H1 (cell line): Measurements from ENCODE around the gene UNC93A. TPM values are rescaled to one million over a fixed set of nuclear protein-coding genes. Genes with fewer than 3 reads are reported as not detected.

ENCODE experiments used
- CEBPB ChIP-seq: IDR thresholded peaks from 2 replicates; pipeline ENCODE4 v1.6.1; 2012; ENCODE audit warnings: low read depth, low read length
- SP2 ChIP-seq: IDR thresholded peaks from 2 replicates; pipeline ENCODE4 v1.6.1; 2012; ENCODE audit warnings: mild to moderate bottlenecking, low read length, inconsistent platforms
- YY1 ChIP-seq: IDR thresholded peaks from 2 replicates; pipeline ENCODE4 v1.6.1; 2011; ENCODE audit warnings: low read depth, mild to moderate bottlenecking, low read length
- ZNF274 ChIP-seq: IDR thresholded peaks from 2 replicates; pipeline ENCODE4 v1.7.0; 2012; ENCODE audit warnings: low read length, borderline replicate concordance; ENCODE audit errors: extremely low read depth
- polyA plus RNA-seq, 7 experiments: library from polyadenylated mRNA; depleted of rRNA in 3 of 7; stranded (reverse) in 5 of 7; unstranded in 2 of 7; fragments of >200 nt in 5 of 7; fragments of 200-250 nt in 2 of 7; gene quantifications; 1 replicate in 5 of 7; 2 replicates in 1 of 7; 4 replicates in 1 of 7; pipeline versions ENCODE4 v1.2.1 to v1.2.3, GENCODE V29; 2011 to 2013; ENCODE audit warnings: missing spikeins in 2 of 7, mixed read lengths in 2 of 7
- total RNA-seq: library from RNA; stranded (reverse); fragmentation: NEBNext Ultra II Directional; extraction: Animal tissue kit (Norgen Biotek cat#: 25700); gene quantifications from 2 replicates; pipeline ENCODE4 v1.2.1, GENCODE V29; 2021

Gene UNC93A
- total and polyA plus RNA-seq, 2 of the 8 experiments (the other 6 are each of a cell fraction or from before 2014, with no cell fraction given): 0.39 TPM; not detected in 1

GRCh38 chr6:167305796-167306195 lies 14.7 kb downstream of the UNC93A start (continued):
- TF ChIP-seq SP2 (no peak), YY1 (no peak), CEBPB (no peak), ZNF274 (no peak)
